Inflammatory macrophage treated with lipopolysaccharide for 4 hours (primary cell): Measurements from ENCODE around the gene FOXB1.

ENCODE experiments used
- DNase-seq: peaks from one replicate; pipeline ENCODE4 v3.0.0-alpha.2; 2020

FOXB1 gene

GRCh38 chr15:60021589-60022378, 17.7 kb downstream of the FOXB1 start:
- DNase-seq = no peak

DNA sequence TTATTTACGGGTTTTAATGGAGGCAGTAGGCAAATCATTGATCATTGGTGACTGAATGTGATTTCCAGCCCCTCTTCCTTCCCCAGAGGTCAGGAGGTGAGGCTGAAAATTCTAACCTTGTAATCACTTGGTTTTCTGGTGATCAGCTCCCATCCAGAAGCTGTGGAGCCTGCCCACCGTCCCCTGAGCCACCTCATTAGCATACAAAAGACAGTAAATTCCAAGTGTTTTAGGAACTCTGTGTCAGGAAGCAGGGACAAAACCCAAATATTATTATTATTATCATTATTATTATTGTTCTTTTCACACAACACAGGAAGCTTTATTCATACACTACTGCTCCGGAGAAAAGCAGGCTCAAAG, 18.2 kb downstream of the FOXB1 start:
- no peak for DNase-seq

DNA sequence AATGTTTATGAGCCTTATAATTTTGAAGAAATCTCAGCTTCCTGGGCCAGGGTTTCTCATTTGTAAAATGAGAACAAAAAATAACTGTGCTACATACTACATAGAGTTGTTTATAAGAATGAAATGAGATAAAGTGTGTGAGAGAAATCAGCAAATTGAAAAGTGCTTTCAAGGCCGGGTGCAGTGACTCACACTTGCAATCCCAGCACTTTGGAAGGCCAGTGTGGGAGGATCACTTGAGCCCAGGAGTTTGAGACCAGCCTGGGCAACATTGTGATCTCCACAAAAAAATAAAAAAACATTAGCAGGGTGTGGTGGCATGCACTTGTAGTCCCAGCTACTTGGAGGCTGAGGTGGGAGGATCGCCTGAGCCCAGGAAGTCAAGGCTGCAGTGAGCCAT, 22.4 kb downstream of the FOXB1 start:
- DNase-seq = no peak

- no peak for DNase-seq
Measured at GRCh38 chr15:60035344-60035743, 31.2 kb downstream of the FOXB1 start.

DNA sequence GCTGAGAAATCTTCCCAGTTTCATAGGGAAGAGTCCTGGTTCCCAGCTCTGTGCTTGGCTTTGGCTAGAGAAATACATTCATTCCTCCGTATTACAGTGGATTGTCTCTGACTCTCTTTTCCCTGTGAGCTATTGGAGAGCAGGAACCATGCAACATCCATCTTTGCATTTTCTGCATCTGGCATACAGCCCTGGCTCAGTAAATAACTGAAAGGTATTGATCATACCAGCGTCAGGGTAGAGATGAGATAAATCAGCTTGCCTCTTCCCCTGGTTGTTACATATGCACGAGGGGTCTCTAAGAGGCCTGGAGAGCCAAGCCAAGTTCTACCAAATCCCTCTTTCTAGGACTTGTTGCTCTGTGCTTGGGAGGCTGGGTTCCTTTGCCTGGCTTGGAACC, 35.2 kb downstream of the FOXB1 start:
- DNase-seq = no peak

DNA sequence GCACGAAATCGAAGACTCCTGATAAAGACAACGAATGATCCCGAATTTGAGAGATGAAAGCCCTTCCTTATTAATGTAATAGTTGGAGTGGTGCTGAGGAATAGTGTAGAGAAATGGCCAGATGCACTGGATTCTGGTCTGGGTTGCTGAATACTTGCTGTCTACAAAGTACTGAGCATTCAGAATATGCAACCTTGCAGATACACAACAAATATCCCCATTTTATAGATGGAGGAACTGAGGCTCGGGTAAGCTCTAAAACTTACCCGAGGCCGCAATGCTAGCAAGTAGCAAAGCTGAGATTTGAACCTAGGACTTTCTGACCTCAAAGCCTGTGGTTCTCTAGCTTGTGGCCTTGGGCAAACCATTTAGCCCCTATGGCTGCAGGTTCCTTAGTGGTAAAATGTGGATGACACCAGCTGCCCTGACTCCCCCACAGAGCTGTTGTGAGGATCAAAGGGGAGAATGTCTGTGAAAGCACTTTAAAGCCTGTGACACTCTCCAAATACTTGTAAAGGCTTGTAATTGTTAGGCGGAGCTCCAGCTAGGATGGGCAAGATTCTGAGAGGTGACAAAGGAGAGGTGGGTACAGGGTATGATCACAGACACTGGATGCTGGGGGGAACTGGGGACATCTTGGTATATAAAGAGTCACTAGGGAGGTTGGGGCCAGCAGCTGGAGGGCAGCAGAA, 39.8 kb downstream of the FOXB1 start:
- DNase-seq = no peak

DNA sequence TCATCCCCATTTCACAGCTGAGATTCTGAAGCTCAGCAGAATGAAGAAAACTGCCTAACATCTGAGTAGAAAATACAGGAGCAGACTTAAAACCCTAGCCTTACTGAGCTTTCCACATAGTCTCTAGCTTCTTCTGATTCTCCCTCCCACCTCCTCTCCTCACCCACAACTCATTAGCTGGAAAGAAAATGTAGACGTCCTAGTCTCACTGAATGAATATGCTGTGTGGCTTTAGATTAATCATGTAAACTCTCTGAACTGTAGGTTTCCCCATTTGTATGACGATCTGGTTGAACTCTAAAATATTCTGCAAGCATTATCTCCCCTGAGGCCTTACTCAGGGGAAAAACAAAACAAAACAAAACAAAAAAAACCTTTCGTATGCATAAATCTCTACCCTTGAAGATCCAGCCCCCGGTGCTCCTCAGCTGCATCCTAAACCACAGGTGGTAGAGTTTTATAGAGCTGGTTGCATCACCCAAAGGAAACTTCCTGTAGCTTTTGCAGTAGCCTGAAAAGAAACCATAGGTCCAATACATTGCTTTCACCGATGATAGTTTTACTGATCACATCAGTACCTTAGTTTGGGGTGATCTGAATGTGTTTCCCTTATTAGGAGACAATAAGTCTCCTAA, 40.6 kb downstream of the FOXB1 start:
- no peak for DNase-seq

GRCh38 chr15:60047701-60048100, 43.6 kb downstream of the FOXB1 start:
- DNase-seq = no peak

GRCh38 chr15:60049948-60050347, 45.8 kb downstream of the FOXB1 start:
- no peak for DNase-seq

GRCh38 chr15:60052796-60053195, 48.7 kb downstream of the FOXB1 start:
- no peak for DNase-seq

GRCh38 chr15:60054472-60054871, 50.4 kb downstream of the FOXB1 start:
- DNase-seq = no peak
